ENCODE results near the gene PAX4.
A peak's percentile ranks its signal among the peaks of the same experiment; 100 is the strongest.

PAX4 gene

GRCh38 chr7:127657500-127657899 lies 39.6 kb upstream of the PAX4 start:
- H3K27me3 ChIP-seq (replicated peaks; ENCODE audit: control insufficient read depth, insufficient read depth, low read length) = no peaks in the 10 kb centered on the region
- DNase-seq (ENCODE audit: extremely low read depth, insufficient read length) = no peak
- H3K4me3 ChIP-seq (replicated peaks; ENCODE audit: low read depth, low read length) = no peak overlapping the region
- TF ChIP-seq CTCF (IDR thresholded peaks at IDR 0.05; ENCODE audit: insufficient read depth, low read length, poor library complexity, severe bottlenecking) = no peak
- H3K36me3 ChIP-seq (ENCODE audit: control insufficient read depth, insufficient read depth, low read length) = peaks cover 10% of the 10 kb centered on the region

DNA sequence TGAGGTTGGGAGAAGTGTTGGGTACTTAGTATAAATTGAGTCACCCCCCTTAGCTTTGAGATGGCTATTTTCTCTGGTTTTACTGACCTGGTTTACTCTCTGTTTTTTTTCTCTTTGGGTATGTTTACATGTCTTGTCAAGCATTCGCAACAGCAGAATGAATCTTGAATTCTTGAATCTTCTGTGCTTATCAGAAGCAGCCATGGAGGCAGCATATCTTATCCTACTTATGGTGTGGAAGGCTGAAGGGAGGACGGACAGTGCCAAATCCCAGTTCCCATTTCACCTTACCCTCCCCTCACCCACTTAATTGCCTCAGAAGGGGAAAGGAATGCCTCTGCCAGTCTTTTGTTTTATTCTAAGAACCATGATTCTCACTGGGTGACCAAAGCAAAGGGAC lies 37.8 kb upstream of the PAX4 start:
- no peak for DNase-seq (ENCODE audit: extremely low read depth, insufficient read length)
- Histone ChIP-seq H3K27me3 (replicated peaks; ENCODE audit: control insufficient read depth, insufficient read depth, low read length) (no peaks in the 10 kb centered on the region), H3K4me3 (replicated peaks; ENCODE audit: low read depth, low read length) (no peak overlapping the region), H3K36me3 (ENCODE audit: control insufficient read depth, insufficient read depth, low read length) (peaks cover 10% of the 10 kb centered on the region)
- TF ChIP-seq CTCF (IDR thresholded peaks at IDR 0.05; ENCODE audit: insufficient read depth, low read length, poor library complexity, severe bottlenecking) = no peak

GRCh38 chr7:127654404-127655394 lies 36.8 kb upstream of the PAX4 start:
- DNase-seq (ENCODE audit: extremely low read depth, insufficient read length) = no peak
- TF ChIP-seq CTCF (IDR thresholded peaks at IDR 0.05; ENCODE audit: insufficient read depth, low read length, poor library complexity, severe bottlenecking) = no peak
- H3K4me3 ChIP-seq (replicated peaks; ENCODE audit: low read depth, low read length) = peak overlapping the region; percentile 99
- H3K27me3 ChIP-seq (replicated peaks; ENCODE audit: control insufficient read depth, insufficient read depth, low read length) = no peaks in the 10 kb centered on the region
- peaks cover 8% of the 10 kb centered on the region for H3K36me3 ChIP-seq (ENCODE audit: control insufficient read depth, insufficient read depth, low read length)

- H3K4me3 ChIP-seq (replicated peaks; ENCODE audit: low read depth, low read length) = peak overlapping the region; percentile 99
- TF ChIP-seq CTCF (IDR thresholded peaks at IDR 0.05; ENCODE audit: insufficient read depth, low read length, poor library complexity, severe bottlenecking) = no peak
- peaks cover 8% of the 10 kb centered on the region for H3K36me3 ChIP-seq (ENCODE audit: control insufficient read depth, insufficient read depth, low read length)
- H3K27me3 ChIP-seq (replicated peaks; ENCODE audit: control insufficient read depth, insufficient read depth, low read length) = no peaks in the 10 kb centered on the region
- DNase-seq (ENCODE audit: extremely low read depth, insufficient read length) = no peak
Observed at GRCh38 chr7:127653396-127653795, 35.5 kb upstream of the PAX4 start.

GRCh38 chr7:127652333-127653248 lies 34.6 kb upstream of the PAX4 start:
- TF ChIP-seq CTCF (IDR thresholded peaks at IDR 0.05; ENCODE audit: insufficient read depth, low read length, poor library complexity, severe bottlenecking) = no peak
- DNase-seq (ENCODE audit: extremely low read depth, insufficient read length) = no peak
- Histone ChIP-seq H3K36me3 (ENCODE audit: control insufficient read depth, insufficient read depth, low read length) (peaks cover 7% of the 10 kb centered on the region), H3K4me3 (replicated peaks; ENCODE audit: low read depth, low read length) (peak overlapping the region; percentile 99), H3K27me3 (replicated peaks; ENCODE audit: control insufficient read depth, insufficient read depth, low read length) (no peaks in the 10 kb centered on the region)

Measured in GM06990 (cell line).